KBM-7 (cell line): ENCODE data around the gene TRIM15.
"Not testable (repeated sequence)": the region's sequence is repeated elsewhere in the genome, so short reads cannot be mapped to it uniquely, and the experiment has no call there.

Experiments used
- DNase-seq: peaks from one replicate; pipeline ENCODE4 v3.0.0-alpha.2; 2015
- in situ Hi-C: fragments of 300-500 bp; cut with MboI; formaldehyde crosslinking; loops from 2 replicates; pipeline ENCODE4 v1.14.3; 2020; ENCODE audit warnings: low sequenced_read_pairs, low pct_unique_long_range_greater_than_20kb, mixed read lengths

TRIM15 gene

GRCh38 chr6:30163090-30163917 lies at the start of gene TRIM15:
Gene TRIM15, plus strand, starts transcription at chr6:30163546. Its CDS starts 139 bp downstream, at chr6:30163685.
- DNase-seq, result peak; percentile 58
- in situ Hi-C loops, result no loop called here

GRCh38 chr6:30113841-30114240 lies 49.5 kb upstream of the TRIM15 start:
- in situ Hi-C loops, result no loop called here
- no peak for DNase-seq

GRCh38 chr6:30116724-30117123 lies 46.6 kb upstream of the TRIM15 start:
- in situ Hi-C loops, result no loop called here
- no peak for DNase-seq

GRCh38 chr6:30118691-30119090 lies 44.7 kb upstream of the TRIM15 start:
- DNase-seq, in situ Hi-C loops: not testable (repeated sequence)

GRCh38 chr6:30121446-30122366 lies 41.6 kb upstream of the TRIM15 start:
- DNase-seq, result no peak
- in situ Hi-C loops, result no loop called here

GRCh38 chr6:30122515-30122914 lies 40.8 kb upstream of the TRIM15 start:
- DNase-seq, result no peak
- in situ Hi-C loops, result no loop called here

- in situ Hi-C loops, result no loop called here
- DNase-seq, result no peak
Observed at GRCh38 chr6:30127238-30128093, 35.9 kb upstream of the TRIM15 start.

GRCh38 chr6:30129265-30130178 lies 33.8 kb upstream of the TRIM15 start:
- no peak for DNase-seq

GRCh38 chr6:30130179-30130679 lies 33.1 kb upstream of the TRIM15 start:
- DNase-seq, result no peak
- in situ Hi-C loops, result no loop called here

More at GRCh38 chr6:30129265-30130178, 33.8 kb upstream of the TRIM15 start:
- in situ Hi-C loops, result no loop called here

- in situ Hi-C loops, result no loop called here
- DNase-seq, result peak; percentile 81
Observed at GRCh38 chr6:30130887-30131862, 32.2 kb upstream of the TRIM15 start.

GRCh38 chr6:30131947-30132497 lies 31.3 kb upstream of the TRIM15 start:
- DNase-seq, result no peak
- in situ Hi-C loops, result no loop called here

GRCh38 chr6:30135147-30135546 lies 28.2 kb upstream of the TRIM15 start:
- in situ Hi-C loops, result no loop called here
- no peak for DNase-seq

GRCh38 chr6:30135757-30136156 lies 27.6 kb upstream of the TRIM15 start, which contains the start of gene TRIM40:
Gene TRIM40, plus strand, starts transcription at chr6:30136140. Its CDS starts 897 bp downstream, at chr6:30137037.
- DNase-seq, result no peak
- in situ Hi-C loops, result no loop called here

- DNase-seq, result peak; percentile 34
- in situ Hi-C loops, result no loop called here
Observed at GRCh38 chr6:30136570-30137286, 26.6 kb upstream of the TRIM15 start.

- DNase-seq, in situ Hi-C loops: not testable (repeated sequence)
Observed at GRCh38 chr6:30140240-30140639, 23.1 kb upstream of the TRIM15 start.

GRCh38 chr6:30142665-30143064 lies 20.7 kb upstream of the TRIM15 start:
- DNase-seq, result no peak
- in situ Hi-C loops, result no loop called here
